Activated T-helper 9 cell treated with anti-CD3 and anti-CD28 coated beads, Interleukin-2, amount 50 U/mL, for 16 hours (primary cell): Measurements from ENCODE around the gene ZNF205.
"Not testable (repeated sequence)": the region's sequence is repeated elsewhere in the genome, so short reads cannot be mapped to it uniquely, and the experiment has no call there.

Experiments
- DNase-seq: peaks from one replicate; pipeline ENCODE4 v3.0.0-alpha.2; 2020; ENCODE audit warnings: low read depth

ZNF205 gene

DNA sequence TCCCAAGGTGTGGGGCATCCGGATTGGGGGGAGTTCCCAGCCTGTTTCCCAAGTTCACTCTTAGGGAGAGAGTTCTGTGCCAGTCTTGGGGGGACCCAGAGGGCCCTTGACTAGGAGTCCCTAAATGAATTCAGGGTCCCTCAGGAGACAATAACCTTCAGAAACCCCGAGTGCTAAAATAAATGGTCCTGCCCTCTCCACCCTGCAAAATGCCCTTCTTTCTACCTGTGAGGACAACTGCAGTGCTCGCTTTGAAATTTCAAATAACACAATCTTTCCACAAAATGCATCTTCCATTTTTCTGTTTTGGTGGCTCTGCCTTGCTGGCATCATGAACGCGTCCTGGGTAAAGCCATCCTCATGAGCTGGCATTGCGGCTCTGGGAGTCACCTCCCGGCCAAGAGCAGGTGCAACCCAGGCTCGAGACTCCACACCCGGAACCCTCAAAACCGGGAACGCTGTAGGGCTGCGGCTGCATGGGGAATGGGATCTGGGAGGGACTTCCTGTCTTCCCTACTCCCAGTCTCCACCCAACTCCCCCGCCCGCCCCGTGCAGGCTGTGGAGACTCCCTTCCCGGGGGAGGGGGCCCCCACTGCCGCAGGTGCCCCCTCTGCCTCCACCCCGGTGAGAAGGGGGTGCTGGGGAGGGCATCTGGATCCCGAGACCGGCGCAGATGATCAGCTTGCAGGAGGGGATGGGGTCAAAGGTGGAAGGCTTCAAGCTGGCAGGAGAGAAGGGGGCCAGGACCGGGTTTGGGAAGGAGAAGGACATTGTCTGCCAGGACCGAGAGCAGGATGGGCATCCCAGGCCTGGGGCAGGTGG lies at the start of gene ZNF205:
ZNF205 (plus strand) TSS at position 529 of the 823 bp plus-strand sequence. CDS start 845 bp downstream, outside the sequence.
- no peak for DNase-seq

- no peak for DNase-seq
These were observed 48.6 kb upstream of the ZNF205 start for GRCh38 chr16:3063625-3064386.

DNA sequence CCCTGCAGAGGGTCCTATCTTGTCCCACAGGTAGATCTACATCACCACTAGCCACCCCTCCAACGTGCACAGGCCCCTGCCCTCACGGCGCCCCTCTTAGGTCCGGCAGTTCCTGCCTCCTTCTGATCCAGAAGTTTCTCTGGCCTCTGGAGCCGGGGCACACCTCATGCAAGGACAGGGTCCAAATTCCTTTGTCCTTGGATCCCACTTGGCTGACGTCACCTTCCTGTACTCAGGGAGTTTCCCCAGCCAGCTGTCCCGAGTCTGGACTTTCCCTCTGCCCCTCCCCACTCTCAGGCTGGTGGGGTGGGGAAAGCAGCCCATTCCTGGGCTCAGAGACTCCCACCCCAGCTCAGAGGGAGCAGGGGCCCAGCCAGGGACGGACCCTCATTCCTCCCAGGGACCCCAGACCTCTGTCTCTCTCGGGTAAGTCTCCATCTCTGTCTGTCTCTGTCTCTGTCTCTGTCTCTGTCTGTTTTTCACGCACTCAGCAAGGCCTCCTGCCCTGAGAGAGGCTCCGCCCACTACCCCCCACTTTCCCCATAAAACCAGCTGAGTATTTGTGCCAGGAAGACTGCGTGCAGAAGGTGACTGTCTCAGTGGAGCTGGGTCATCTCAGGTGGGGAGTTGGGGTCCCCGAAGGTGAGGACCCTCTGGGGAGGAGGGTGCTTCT lies 47.2 kb upstream of the ZNF205 start, which contains the start of gene IL32:
IL32 (plus strand) TSS at position 572 of the 673 bp plus-strand sequence. CDS start 172 bp downstream, outside the sequence.
- peak; percentile 53 for DNase-seq

DNA sequence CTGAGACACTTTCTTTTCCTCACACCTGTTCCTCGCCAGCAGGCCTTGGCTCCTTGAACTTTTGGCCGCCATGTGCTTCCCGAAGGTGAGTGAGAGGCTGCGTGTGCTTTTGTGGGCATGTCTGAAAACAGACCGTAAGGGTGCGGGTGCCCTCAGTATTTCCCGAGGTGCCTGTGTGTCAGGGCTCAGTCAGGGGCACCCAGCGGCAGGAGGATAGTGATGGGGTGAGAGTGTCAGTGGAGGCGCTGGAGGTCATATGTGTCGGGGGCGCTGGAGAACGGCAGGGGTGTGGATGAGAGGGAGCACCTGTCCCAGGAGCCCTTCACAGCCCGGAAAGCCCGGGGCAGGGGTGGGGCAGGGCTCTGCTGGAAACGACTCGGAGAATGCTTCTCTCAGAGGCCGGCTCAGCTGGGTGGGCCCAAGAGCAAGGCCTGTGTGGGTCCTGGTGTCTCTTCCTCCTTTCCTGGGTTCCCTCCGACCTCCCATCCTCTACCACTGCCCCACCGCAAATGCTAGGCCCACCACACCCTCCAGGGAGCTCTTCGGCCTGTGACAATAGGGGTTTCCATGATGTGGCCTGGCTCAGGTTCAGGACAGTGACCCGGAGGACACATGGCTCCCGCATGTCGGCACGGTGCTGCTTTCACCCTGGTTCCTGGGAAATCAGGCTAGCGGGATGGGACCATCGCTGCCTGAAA lies 46.5 kb upstream of the ZNF205 start:
- no peak for DNase-seq

DNA sequence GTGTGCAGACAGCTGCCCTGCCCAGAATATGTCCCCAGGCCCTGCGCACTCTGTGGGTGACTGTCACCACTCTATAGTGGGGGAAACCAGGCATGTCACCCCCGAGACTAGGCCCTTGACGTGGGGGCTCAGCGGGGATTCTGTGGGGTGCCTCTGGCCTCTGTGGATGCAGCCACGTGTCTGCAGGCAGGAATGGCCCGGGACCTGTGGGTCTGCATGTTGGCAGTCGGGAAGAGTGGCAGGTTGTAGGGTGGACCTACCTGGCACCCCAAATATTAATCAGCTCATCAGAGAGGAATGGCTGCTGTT lies 46.0 kb upstream of the ZNF205 start:
- no peak for DNase-seq

GRCh38 chr16:3068487-3068886 lies 43.9 kb upstream of the ZNF205 start:
- DNase-seq = no peak

DNA sequence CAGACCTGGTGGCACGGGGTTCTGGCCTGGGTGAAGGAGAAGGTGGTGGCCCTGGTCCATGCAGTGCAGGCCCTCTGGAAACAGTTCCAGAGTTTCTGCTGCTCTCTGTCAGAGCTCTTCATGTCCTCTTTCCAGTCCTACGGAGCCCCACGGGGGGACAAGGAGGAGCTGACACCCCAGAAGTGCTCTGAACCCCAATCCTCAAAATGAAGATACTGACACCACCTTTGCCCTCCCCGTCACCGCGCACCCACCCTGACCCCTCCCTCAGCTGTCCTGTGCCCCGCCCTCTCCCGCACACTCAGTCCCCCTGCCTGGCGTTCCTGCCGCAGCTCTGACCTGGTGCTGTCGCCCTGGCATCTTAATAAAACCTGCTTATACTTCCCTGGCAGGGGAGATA lies 43.2 kb upstream of the ZNF205 start:
- DNase-seq = not testable (repeated sequence)

DNA sequence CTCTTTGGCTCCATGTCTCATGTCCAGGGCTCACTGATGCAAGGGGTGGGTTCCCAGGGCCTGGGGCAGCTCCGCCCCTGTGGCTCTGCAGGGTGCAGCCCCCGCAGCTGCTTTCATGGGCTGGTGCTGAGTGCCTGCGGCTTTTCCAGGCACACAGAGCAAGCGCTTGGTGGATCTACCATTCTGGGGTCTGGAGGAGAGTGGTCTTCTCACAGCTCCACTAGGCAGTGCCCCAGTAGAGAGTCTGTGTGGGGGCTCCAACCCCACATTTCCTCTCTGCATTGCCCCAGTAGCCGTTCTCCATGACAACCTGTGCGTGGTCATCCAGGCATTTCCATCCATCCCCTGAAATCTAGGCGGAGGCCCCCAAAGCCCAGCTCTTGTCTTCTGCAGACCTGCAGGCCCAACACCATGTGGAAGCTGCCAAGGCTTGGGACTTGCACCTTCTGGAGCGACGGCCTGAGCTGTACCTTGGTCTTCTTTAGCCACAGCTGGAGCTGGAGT lies 41.7 kb upstream of the ZNF205 start:
- DNase-seq = no peak

GRCh38 chr16:3071655-3072054 lies 40.7 kb upstream of the ZNF205 start:
- no peak for DNase-seq

- not testable (repeated sequence) for DNase-seq
These were observed 40.2 kb upstream of the ZNF205 start for GRCh38 chr16:3072148-3072547.

DNA sequence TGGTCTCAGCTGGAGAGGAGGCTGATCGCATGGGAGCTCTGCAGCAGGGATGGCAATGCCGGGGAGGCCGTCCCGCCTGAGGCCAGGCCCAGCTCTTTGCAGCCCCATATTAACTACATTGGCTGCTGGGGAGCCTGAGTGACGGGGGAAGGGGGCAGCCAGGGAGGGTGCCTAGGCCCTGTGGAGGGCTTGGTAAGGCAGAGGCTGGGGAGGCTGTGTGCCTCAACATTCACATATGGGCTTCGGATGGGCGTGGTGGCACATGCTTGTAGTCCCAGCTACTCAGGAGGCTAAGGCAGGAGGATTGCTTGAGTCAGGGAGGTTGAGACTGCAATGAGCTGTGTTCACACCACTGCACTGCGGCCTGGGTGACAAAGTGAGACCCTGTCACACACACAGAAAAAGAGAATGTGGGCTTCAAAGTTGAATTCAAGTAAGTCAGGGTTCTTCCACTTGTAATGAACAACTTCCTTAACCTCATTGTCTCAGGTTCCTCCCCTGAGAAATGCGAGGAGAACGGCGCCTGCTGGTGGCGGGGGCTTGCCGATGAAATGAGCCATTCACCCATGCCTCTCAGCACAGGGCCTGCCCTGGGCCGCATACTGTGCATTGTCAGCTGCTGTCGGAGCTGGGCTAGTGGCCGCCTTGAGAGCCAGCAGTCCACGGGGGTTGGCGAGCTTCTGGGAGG lies 39.7 kb upstream of the ZNF205 start:
- not testable (repeated sequence) for DNase-seq

DNA sequence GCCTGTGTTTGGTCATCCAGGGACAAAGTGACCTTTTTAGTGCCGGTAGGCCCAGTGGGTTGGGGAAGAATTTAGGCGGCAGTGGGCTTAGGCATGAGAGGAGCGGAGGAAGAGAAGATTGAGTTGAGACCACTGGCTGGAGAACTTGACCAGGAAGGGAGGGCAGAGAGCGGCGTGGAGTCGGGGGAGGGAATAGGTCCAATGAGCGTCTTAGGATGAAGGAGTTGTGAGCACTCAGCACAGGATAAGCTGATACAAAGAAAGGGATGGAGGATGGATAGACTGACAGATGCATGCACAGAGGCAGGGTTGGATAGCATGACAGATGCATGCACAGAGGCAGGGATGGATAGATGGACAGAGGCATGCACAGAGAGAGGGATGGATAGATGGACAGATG lies 38.9 kb upstream of the ZNF205 start:
- no peak for DNase-seq

DNA sequence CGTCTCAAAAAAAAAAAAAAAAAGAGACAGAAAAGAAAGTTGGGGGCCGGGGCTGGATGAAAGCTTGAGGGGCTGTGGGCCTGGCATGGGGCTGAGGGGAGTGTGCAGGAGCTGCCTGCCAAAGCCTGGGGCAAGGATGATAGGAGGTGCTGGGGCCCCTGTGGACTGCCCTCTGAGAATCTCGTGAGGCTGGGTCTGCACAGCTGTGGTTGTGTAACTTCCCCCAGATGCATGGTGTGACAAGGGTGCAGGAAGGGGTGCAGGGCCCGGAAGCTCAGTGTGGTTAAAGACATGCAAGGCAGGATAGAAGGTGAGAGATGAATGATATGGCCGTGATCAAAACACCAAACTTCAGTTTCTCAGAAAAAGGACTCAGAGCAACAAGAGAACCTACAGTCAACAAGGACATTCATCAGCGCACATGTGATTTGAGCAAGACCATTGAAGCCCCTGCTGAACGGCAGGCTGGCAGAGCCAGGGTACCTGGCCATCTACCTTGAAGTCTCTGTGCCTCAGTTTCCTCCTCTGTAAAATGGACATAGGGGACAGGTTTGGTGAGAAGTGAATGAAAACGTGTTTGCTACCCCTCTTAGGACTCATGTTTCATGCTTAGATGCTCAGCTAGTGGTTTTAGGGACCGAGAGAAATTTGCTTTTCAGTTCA lies 37.4 kb upstream of the ZNF205 start:
- DNase-seq = peak; percentile 69

DNA sequence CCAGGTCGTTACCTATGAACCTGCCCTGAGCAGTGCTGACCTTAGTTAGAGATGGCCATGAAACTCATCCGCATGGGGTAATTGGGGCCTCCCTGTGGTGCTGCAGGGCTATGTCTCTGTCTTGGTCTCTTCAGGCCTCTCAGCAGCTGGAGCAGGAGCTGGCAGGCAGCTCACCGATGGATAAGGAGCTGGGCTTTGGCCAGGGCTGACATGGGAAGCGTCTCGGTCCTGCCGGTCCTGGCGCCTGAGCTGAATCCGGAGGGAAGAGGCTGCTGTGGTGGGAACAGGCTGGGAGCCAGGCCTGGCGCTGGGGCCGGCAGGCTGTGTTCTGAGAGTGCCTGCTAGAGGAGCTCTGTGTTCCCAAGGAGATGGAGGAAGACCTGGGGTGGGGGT lies 36.9 kb upstream of the ZNF205 start:
- no peak for DNase-seq

DNA sequence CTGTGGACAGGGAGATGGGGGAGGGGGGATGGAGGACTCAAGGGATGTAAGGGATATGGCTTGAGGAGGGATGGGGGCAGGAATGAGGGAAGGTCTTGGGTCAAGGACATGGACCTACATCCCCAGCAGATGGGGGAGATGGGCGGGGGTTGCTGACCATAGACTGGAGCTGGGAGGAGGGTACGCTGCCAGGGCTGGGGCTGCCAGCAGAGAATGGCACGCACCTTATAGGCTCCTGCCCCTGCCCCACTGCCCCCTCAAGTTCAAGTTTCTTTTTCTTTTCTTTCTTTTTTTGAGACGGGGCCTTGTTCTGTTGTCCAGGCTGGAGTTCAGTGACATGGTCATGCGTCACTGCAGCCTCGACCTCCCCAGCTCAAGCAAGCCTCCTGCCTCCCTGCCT lies 36.4 kb upstream of the ZNF205 start:
- not testable (repeated sequence) for DNase-seq

- DNase-seq = no peak
These were observed 35.8 kb upstream of the ZNF205 start for GRCh38 chr16:3076577-3076976.

GRCh38 chr16:3080024-3080423 lies 32.4 kb upstream of the ZNF205 start:
- no peak for DNase-seq

- DNase-seq = not testable (repeated sequence)
These were observed 30.4 kb upstream of the ZNF205 start for GRCh38 chr16:3081957-3082356.

DNA sequence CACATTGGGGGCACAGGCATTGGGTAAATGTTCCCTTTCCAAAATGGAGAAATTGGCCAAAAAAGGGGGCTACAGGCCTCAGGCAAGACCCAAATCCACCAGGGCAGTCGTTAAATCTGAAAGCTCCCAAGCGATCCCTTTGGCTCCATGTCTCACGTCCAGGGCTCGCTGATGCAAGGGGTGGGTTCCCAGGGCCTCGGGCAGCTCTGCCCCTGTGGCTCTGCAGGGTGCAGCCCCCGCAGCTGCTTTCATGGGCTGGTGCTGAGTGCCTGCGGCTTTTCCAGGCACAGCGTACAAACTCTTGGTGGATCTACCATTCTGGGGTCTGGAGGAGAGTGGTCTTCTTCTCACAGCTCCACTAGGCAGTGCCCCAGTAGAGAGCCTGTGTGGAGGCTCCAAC lies 29.0 kb upstream of the ZNF205 start:
- DNase-seq = not testable (repeated sequence)

DNA sequence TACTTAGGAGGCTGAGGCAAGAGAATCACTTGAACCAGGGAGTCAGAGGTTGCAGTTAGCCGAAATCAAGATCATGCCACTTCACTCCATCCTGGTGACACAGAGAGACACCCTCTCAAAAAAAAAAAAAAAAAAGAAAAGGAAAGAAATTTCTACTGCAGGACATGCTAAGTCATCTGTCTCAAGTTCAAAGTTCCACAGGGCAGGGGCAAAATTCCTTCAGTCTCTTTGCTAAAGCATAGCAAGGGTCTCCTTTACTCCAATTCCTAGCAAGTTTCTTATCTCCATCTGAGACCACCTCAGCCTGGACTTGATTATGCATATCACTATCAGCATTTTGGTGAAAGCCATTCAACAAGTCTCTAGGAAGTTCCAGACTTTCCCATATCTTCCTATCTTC lies 27.9 kb upstream of the ZNF205 start:
- DNase-seq = no peak
